ENCODE measurements around the gene TOR1B. TPM values are rescaled to one million over a fixed set of nuclear protein-coding genes. Genes with fewer than 3 reads are reported as not detected.
A peak's percentile ranks its signal among the peaks of the same experiment; 100 is the strongest.
"Not testable (repeated sequence)": the region's sequence is repeated elsewhere in the genome, so short reads cannot be mapped to it uniquely, and the experiment has no call there.

TOR1B gene
- total RNA-seq (10 to 100 TPM; 27.1 to 27.8 TPM), polyA plus RNA-seq (10 to 100 TPM; 12.3 to 20.2 (median 13.3) TPM), total RNA-seq (15.3 to 41.6 (median 34.9) reads per million in 6 experiments)

DNA sequence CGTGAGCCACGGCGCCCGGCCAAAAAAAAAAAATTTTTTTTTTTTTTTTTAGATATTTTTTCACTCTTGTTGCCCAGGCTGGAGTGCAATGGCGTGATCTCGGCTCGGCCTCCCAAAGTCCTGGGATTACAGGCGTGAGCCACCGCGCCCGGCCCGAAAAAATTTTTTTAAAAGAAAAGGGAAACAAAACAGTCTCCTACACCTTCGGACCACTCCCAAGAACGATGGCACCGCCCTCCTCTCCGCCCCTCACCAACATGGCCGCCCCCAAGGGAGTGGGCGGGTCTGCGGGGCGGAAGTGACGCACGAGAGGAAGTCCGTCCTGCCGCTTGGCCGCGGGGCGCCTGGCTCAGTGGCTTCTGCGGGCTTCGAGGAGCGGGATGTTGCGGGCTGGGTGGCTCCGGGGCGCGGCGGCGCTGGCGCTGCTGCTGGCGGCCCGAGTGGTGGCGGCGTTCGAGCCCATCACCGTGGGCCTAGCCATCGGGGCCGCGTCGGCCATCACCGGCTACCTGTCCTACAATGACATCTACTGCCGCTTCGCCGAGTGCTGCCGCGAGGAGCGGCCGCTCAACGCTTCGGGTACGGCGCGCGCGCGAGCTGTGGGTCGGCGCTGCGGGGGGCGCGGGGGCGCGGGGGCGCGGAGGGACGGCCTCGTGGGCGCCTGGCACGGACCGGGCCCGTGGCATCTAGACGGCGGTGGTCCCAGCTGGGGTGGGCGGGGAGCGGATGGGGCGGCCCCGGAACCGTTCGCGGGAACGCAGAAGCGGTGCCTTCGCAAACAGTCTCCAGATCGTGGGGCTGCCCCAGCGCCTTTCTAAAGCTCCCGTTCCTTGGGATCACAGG is at the start of gene TOR1B:
Gene TOR1B, plus strand, starts transcription at position 352 of the 843 bp plus-strand sequence. Its CDS starts 29 bp downstream, at position 381.
- DNase-seq: peak; percentile 92 to 98 (median 96)

DNA sequence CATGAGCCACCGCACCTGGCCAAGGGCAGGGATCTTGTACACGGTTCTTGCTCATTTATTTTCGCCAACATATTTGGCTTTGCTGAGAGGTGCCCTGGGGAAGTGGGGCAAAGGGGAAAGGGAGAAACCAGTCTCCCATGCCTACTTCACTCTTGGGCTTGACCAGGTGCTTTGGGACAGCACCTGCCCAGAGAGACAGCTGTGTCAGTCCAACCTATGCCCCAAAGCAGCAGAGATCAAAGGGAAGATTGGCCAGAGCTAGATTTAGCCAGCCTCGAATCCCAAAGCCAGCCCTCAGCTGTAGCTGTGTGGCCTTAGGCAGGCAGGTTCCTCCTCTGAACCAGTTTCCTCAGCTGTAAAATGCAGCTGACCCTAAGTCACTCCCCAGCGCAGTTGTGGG is 47.8 kb upstream of the TOR1B start:
- H3K4me1 Mint-ChIP-seq: peaks cover 14 to 27% (median 23%) of the 10 kb centered on the region in 4 donors
- peaks cover 0 to 12% (median 3%) of the 10 kb centered on the region in 5 donors for H3K27me3 Mint-ChIP-seq
- no peak overlapping the region for H3K4me3 Mint-ChIP-seq
- H3K9me3 Mint-ChIP-seq: no peaks in the 10 kb centered on the region
- POLR2A ChIA-PET: interaction anchor here (0.7 kb wide), 1 partner anchor 260 kb away, joined by 3 read pairs; no protein-coding TSS in a partner anchor
- DNase-seq (no peak), ATAC-seq (no peak)
- no peak overlapping the region for H3K27ac Mint-ChIP-seq
- H3K36me3 Mint-ChIP-seq: no peaks in the 10 kb centered on the region

More for the DNA sequence above, at the start of gene TOR1B:
- peak; percentile 90 to 94 for ATAC-seq
- Mint-ChIP-seq H3K4me3 (peak within 1 kb of the TSS; percentile 86 to 96 (median 92)), H3K9me3 (no peaks in the 10 kb centered on the region), H3K36me3 (peaks cover 4 to 26% (median 7%) of the 10 kb centered on the region in 3 donors), H3K4me1 (peaks cover 6 to 37% (median 27%) of the 10 kb centered on the region in 4 donors), H3K27ac (peak within 1 kb of the TSS; percentile 91 to 98 (median 96)), H3K27me3 (no peaks in the 10 kb centered on the region)
- POLR2A ChIA-PET: interaction anchor here (0.5 to 2.9 kb wide), 18 partner anchors 16 to 1822 kb away, joined by 3 to 7 read pairs (median 4); partner anchors contain the start of genes C9orf78 and TOR1A

GRCh38 chr9:129756191-129756590 is 46.8 kb upstream of the TOR1B start:
- DNase-seq: no peak
- Mint-ChIP-seq H3K27me3 (peaks cover 0 to 12% (median 3%) of the 10 kb centered on the region in 5 donors), H3K36me3 (no peaks in the 10 kb centered on the region), H3K4me3 (no peak overlapping the region), H3K9me3 (no peaks in the 10 kb centered on the region), H3K27ac (peak overlapping the region in 1 of 10 donors; percentile 53), H3K4me1 (peaks cover 14 to 27% (median 23%) of the 10 kb centered on the region in 4 donors)
- POLR2A ChIA-PET: no interaction called here
- ATAC-seq: no peak

DNA sequence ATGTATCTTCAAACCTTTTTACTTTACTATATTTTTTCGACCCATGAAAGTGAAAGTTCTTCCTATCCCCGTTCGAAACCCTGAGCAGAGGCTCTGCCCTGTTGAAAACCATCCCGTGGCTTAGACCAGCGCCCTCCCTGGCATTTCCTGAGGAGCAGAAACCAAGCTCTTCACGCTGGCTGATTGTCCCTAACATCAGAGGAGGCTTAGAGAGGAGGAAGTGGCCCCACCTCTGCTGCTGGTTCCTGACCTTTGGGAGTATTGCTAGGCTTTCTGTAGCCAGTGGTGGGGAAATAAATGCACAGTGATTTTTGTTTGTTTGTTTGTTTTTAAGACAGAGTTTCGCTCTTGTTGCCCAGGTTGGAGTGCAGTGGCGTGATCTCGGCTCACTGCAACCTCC is 45.9 kb upstream of the TOR1B start:
- Mint-ChIP-seq H3K4me3 (peak overlapping the region in 8 of 10 donors; percentile 40 to 66 (median 60)), H3K36me3 (no peaks in the 10 kb centered on the region)
- ATAC-seq: peak in 1 of 2 donors; percentile 40

GRCh38 chr9:129759319-129759718 is 43.7 kb upstream of the TOR1B start:
- no peaks in the 10 kb centered on the region for H3K36me3 Mint-ChIP-seq
- peaks cover 0 to 3% (median 2%) of the 10 kb centered on the region in 5 donors for H3K27me3 Mint-ChIP-seq
- DNase-seq (no peak), ATAC-seq (no peak)
- H3K4me3 Mint-ChIP-seq: no peak overlapping the region
- H3K4me1 Mint-ChIP-seq: peaks cover 7 to 15% (median 14%) of the 10 kb centered on the region in 4 donors
- POLR2A ChIA-PET: interaction anchor here (0.6 kb wide), 1 partner anchor 414 kb away, joined by 3 read pairs; no protein-coding TSS in a partner anchor
- H3K9me3 Mint-ChIP-seq: no peaks in the 10 kb centered on the region
- H3K27ac Mint-ChIP-seq: no peak overlapping the region

More for the DNA sequence above, 45.9 kb upstream of the TOR1B start:
- Mint-ChIP-seq H3K9me3 (no peaks in the 10 kb centered on the region), H3K27me3 (peaks cover 0 to 12% (median 3%) of the 10 kb centered on the region in 5 donors), H3K27ac (peak overlapping the region in 2 of 10 donors; percentile 27 to 45), H3K4me1 (peaks cover 14 to 27% (median 23%) of the 10 kb centered on the region in 4 donors)
- DNase-seq: no peak
- POLR2A ChIA-PET: no interaction called here

GRCh38 chr9:129759804-129760502 is 43.0 kb upstream of the TOR1B start:
- peaks cover 7 to 15% (median 14%) of the 10 kb centered on the region in 4 donors for H3K4me1 Mint-ChIP-seq
- no peak for DNase-seq
- peaks cover 0 to 3% (median 2%) of the 10 kb centered on the region in 5 donors for H3K27me3 Mint-ChIP-seq
- H3K4me3 Mint-ChIP-seq: no peak overlapping the region
- no peaks in the 10 kb centered on the region for H3K9me3 Mint-ChIP-seq
- ATAC-seq: no peak
- no peaks in the 10 kb centered on the region for H3K36me3 Mint-ChIP-seq
- no peak overlapping the region for H3K27ac Mint-ChIP-seq
- POLR2A ChIA-PET: interaction anchor here (0.6 kb wide), 1 partner anchor 413 kb away, joined by 3 read pairs; no protein-coding TSS in a partner anchor

GRCh38 chr9:129760784-129761183 is 42.2 kb upstream of the TOR1B start:
- H3K4me3 Mint-ChIP-seq, H3K9me3 Mint-ChIP-seq, H3K27ac Mint-ChIP-seq, POLR2A ChIA-PET, H3K36me3 Mint-ChIP-seq, H3K27me3 Mint-ChIP-seq, DNase-seq, ATAC-seq: not testable (repeated sequence)
- H3K4me1 Mint-ChIP-seq: peaks cover 7 to 15% (median 14%) of the 10 kb centered on the region in 4 donors

DNA sequence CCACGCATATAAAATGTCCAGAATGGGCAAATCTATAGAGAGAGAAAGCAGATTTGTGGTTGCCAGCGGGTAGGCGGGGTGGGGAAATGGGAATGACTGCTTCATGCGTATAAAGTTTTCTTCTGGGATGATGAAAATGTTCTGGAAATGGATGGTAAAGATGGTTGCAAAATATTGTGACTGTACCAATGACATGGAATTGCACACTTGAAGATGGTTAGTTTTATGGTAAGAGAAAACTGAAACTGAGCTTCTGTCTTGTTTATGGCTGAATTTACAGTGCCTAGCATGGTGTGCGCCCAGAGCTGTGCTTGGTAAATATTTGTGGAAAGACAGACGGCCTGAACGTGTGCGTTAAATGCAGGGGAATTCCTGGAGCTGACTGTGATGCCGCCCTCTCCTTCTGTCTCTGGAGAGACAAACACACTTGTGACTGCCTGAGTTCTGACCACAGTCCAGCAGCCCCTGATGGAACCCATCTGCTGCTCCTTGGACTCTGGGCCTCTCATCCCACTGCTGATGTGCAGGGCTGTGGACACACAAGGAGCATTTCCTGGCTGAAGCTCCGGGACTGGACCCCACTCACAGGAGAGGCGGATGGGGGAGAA is 41.6 kb upstream of the TOR1B start:
- Mint-ChIP-seq H3K4me3 (no peak overlapping the region), H3K27me3 (peaks cover 0 to 3% (median 0%) of the 10 kb centered on the region in 5 donors), H3K36me3 (no peaks in the 10 kb centered on the region), H3K27ac (peak overlapping the region in 1 of 10 donors; percentile 62), H3K9me3 (no peaks in the 10 kb centered on the region), H3K4me1 (peaks cover 7 to 14% (median 14%) of the 10 kb centered on the region in 4 donors)
- DNase-seq (no peak), ATAC-seq (no peak)
- POLR2A ChIA-PET: no interaction called here

DNA sequence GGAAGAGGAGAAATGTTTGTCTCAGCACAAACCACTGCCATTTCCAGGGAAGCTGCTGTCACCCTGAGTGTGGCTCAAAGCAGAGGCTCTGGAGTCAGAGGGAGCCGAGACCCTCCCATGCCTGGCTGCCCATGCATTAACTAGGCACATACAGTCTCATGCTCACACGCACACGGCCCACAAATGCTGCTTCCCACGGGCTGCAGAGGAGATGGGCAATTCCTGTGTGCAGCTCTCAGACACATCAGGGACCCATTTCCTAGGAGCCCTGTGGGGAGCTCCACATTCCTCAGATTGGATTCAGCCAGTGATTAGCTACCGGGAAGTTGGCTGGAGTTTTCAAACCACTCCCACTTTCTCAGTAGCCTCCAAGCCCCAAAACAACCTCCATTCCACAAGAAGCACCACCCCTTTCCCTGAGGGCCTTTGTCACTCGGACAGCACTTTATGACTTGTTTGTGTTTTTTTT is 41.0 kb upstream of the TOR1B start:
- H3K4me1 Mint-ChIP-seq: peaks cover 7 to 12% (median 11%) of the 10 kb centered on the region in 4 donors
- POLR2A ChIA-PET: no interaction called here
- no peaks in the 10 kb centered on the region for H3K9me3 Mint-ChIP-seq
- ATAC-seq: no peak
- no peak for DNase-seq
- H3K4me3 Mint-ChIP-seq: no peak overlapping the region
- peaks cover 0 to 3% (median 0%) of the 10 kb centered on the region in 5 donors for H3K27me3 Mint-ChIP-seq
- no peaks in the 10 kb centered on the region for H3K36me3 Mint-ChIP-seq
- peak overlapping the region in 1 of 10 donors; percentile 62 for H3K27ac Mint-ChIP-seq

DNA sequence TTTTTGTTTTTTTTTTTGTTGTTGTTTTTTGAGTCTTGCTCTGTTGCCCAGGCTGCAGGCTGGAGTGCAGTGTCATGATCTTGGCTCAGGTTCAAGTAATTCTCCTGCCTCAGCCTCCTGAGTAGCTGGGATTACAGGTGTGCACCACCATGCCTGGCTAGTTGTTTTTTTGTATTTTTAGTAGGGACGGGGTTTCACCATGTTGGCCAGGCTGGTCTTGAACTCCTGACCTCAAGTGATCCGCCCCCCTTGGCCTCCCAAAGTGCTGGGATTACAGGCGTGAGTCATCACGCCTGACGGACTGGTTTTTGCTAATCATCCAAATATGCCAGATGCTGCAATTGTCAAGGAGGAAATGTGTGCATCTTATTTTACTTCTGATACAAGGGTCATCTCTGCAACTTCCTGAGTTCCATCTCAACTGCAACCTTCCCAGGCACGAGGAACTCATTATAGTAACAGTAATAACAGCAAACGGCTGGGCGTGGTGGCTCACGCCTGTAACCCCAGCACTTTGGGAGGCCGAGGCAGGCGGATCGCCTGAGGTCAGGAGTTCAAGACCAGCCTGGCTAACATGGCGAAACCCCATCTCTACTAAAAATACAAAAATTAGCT is 40.5 kb upstream of the TOR1B start:
- H3K9me3 Mint-ChIP-seq, POLR2A ChIA-PET, H3K27me3 Mint-ChIP-seq, H3K36me3 Mint-ChIP-seq, ATAC-seq, H3K4me3 Mint-ChIP-seq, DNase-seq, H3K27ac Mint-ChIP-seq, H3K4me1 Mint-ChIP-seq: not testable (repeated sequence)

- POLR2A ChIA-PET: no interaction called here
- Mint-ChIP-seq H3K4me3 (no peak overlapping the region), H3K4me1 (peaks cover under 1 to 1% (median under 1%) of the 10 kb centered on the region in 4 donors), H3K27ac (no peak overlapping the region), H3K27me3 (peaks cover 0 to 2% (median 0%) of the 10 kb centered on the region in 5 donors), H3K36me3 (no peaks in the 10 kb centered on the region), H3K9me3 (no peaks in the 10 kb centered on the region)
- ATAC-seq (no peak), DNase-seq (no peak)
Observed at GRCh38 chr9:129762985-129763926, 39.7 kb upstream of the TOR1B start.

Data from naive thymus-derived CD8-positive, alpha-beta T cell (primary cell).